Posterior vena cava (tissue), 2 donors: Measurements from ENCODE around the gene NCK2. TPM values are rescaled to one million over a fixed set of nuclear protein-coding genes. Genes with fewer than 3 reads are reported as not detected.

Experiments used
- DNase-seq: peaks from one replicate; pipeline ENCODE4 v3.0.0-alpha.2; 2020; ENCODE audit warnings: low spot score
- intact Hi-C, 2 donors: fragments of 100-400 bp; cut with DNase I; formaldehyde crosslinking; loops; one replicate each; pipeline versions ENCODE4 v1.14.1 to v1.14.2; 2022 to 2023
- total RNA-seq, 2 donors: library from RNA; stranded (reverse); fragmentation: NEBNext Ultra II Directional; extraction: Animal tissue kit (Norgen Biotek cat#: 25700); gene quantifications; one replicate each; pipeline ENCODE4 v1.2.1, GENCODE V29; 2021
- donor health status: DM: yes; HTN: yes; CAD: no.
- donor health status: DM: yes; HTN: yes; CAD: no.

Gene NCK2
- total RNA-seq, 2 donors from 2014 or later = 32.8 to 42.6 TPM

DNA sequence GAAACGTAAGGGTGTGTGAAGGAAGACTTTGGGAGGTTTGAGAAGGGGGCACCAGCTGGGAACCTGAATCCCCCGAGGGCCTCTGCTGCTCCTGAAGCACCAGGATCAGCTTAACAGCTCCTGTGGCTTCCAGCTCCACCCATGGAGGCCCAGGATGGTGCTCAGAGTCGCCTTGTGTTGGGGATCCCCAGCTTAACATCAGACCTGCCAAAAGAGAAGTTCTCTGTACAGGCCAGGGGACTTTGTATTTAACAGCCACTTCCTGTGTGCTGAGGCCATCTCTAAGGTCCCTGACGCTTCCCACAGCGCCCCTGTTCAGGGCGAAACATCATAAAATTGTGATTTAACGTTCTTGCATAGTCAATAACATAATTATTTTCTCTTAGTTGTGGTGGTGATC lies 77.5 kb downstream of the NCK2 start:
- intact Hi-C loops = no loop called here
- DNase-seq = no peak

GRCh38 chr2:105824446-105824845 lies 79.7 kb downstream of the NCK2 start:
- no peak for DNase-seq
- intact Hi-C loops = no loop called here

- intact Hi-C loops = no loop called here
- no peak for DNase-seq
These were observed 82.8 kb downstream of the NCK2 start for GRCh38 chr2:105827351-105828096.

GRCh38 chr2:105828558-105828957 lies 83.8 kb downstream of the NCK2 start:
- no peak for DNase-seq
- intact Hi-C loops = no loop called here

DNA sequence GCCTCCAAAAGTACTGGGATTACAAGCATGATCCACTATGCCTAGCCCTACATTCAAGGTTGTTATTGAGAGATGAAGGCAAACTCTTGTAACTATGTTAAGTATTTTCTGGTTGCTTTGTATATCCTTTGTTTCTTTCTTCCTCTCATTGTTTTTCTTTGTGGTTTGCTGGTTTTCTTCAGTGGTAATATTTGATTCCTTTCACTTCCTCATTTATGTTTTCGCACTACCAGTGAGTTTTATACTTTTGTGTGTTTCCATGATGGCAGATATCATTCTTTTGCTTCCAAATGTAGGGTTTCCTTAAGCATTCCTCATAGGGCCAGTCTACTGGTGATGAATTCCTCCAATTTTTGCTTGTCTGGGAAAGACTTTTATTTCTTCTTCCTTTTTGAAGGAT lies 90.2 kb downstream of the NCK2 start:
- no peak for DNase-seq
- intact Hi-C loops = no loop called here

DNA sequence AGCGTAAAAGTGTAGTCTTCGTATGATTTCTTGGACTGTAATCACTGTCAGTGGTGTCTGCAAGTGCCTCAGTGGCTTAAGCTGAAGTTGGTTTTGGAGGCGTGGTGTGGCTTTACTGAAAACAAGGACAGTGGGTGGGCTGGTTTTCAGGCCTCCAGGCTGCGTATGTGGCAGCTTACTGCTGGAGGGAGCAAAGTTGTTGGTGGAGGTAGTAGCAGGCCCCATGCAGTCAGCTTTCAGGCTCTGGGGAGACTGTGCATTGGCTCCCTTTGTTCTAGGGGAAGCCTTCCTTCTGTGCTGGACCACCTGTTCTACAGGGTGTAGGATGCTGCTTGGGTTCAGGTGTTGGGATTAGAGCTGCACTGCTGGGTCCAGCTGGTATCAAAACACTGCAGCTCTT lies 91.6 kb downstream of the NCK2 start:
- no peak for DNase-seq
- intact Hi-C loops = loop anchor here in 1 of 2 donors (1.0 kb wide), 1 partner anchor 47 kb away; no protein-coding TSS in a partner anchor

GRCh38 chr2:105836840-105837692 lies 92.4 kb downstream of the NCK2 start:
- intact Hi-C loops = loop anchor here in 1 of 2 donors (1.0 kb wide), 1 partner anchor 48 kb away; no protein-coding TSS in a partner anchor
- no peak for DNase-seq

DNA sequence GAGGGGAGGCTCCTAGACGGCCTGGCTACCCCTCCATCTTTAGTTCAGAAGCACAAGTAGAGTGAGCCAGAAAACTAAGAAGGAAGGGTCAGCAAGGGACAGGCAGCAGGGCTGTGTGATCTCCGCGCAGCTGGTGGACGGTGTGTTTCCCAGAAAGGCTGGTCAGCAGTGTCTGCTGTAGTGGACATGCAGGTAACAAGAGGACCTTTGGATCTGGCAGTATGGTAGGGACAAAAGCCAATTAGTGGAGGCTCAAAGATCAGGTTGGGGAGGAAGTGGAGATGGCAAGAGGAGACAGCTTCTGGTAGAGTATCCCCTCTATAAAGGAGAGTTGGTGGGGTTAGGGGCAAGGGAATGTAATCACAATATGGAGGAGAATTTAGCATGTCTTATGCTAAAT lies 95.1 kb downstream of the NCK2 start:
- no peak for DNase-seq
- intact Hi-C loops = no loop called here

DNA sequence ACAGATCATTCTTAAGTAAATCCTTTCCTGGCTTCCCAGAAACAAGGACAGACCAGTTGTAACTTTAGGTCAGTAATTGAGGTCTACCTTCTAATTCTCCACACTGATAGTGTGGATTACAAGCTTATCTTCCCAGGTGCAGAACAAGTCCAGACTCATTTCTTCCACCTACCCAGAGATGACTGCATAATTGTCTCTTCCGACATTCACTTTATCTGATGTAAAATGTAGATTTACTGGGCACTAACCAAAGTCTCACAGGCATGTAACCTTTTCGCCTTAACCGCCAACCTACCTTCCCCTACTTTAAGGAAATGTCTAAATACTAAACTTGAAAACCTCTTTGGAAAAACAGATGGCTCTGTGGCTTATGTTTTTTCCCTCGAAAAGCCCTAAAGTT lies 96.2 kb downstream of the NCK2 start:
- no peak for DNase-seq
- intact Hi-C loops = no loop called here

DNA sequence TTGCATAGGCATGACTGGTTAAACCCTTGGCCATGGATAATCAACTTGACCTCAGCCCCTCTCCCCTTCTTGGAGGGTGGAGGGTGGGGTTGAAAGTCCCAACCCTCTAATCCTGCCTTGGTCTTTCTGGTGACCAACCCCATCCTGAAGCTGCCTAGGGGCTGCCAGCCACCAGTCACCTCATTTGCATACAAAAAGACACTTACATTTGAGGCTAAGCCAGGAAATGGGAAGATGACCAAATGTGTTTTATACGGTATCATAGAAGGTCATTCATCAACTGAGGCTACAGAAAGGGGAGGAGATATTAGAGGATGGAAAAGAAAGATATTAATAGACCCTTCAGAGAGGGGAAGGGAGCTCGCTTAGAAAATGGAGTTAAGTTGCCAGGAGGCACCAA lies 96.8 kb downstream of the NCK2 start:
- intact Hi-C loops = no loop called here
- DNase-seq = no peak

DNA sequence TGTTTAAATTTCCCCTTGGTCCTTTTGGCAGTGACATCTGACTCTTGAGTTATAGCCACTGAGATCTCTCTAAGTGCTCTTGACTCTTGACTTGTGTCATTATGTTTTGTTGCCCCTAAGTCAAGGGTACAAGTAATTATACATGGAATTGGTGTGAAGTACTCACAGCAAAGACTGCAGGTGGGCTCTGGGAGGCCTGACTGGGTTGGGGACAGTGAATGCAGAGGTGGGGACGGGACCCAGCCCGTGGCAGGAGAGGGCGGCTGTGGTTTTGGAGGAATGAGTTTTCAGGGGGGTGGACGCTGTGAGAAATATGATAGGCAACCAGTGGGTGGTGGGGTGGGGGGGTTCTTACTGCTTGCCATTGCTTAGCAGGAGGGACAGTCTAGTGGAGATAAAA lies 97.8 kb downstream of the NCK2 start:
- intact Hi-C loops = no loop called here
- no peak for DNase-seq

- no peak for DNase-seq
- intact Hi-C loops = no loop called here
These were observed 99.0 kb downstream of the NCK2 start for GRCh38 chr2:105843476-105844374.

GRCh38 chr2:105845976-105846375 lies 101.3 kb downstream of the NCK2 start:
- no peak for DNase-seq
- intact Hi-C loops = no loop called here

DNA sequence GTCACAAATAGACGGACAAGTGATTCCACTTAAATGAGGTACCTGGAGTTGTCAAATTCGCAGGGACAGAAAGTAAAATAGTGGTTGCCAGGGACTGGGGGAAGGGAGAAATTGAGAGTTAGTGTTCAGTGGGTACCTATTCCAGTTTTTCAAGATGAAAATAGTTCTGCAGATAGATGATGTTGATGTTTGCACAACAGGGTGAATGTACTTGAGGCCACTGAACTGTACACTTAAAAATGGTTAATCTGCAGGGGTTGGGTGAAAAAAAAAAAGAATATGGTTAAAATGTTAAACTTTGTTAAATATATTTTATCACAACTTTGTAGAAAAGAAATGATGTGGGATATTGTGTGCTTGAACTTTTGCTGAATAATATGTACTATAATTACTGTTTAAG lies 102.3 kb downstream of the NCK2 start:
- intact Hi-C loops = no loop called here
- DNase-seq = no peak

GRCh38 chr2:105848367-105848766 lies 103.7 kb downstream of the NCK2 start:
- no peak for DNase-seq
- intact Hi-C loops = no loop called here

DNA sequence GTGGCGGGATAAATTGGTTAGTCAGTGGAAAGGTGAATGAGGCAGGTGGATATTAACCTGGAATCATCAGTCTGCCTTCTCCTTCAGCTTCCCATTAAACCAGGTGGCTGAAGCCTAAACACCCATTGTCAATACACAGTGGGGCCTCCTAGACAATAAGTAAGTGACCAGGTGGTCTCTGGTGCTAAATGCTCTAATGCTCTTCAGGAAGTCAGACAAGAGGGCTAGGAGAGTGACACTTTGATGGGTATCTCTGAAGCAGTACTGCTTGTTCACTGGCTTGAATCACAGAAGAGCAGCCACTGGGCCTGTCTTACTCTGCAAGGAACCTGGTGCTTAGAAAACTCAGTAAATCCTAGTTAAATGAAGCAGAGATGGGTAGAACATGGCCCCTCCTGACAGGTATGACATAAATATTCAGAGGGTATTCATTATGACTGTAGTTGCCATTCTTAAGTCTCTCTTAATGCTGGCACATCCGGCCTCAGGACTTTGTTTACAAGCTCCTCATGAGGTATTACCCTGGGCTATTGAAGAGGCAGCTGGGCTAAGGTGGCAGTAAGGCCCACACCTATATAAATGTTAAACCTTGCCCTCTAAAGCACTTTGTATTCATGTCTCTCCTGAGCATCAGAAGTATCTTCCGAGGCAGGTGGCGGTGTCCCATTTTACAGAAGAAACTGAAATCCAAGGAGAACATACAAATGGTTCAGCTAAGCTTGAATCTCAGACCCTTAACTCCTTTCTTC lies 104.9 kb downstream of the NCK2 start:
- DNase-seq = no peak
- intact Hi-C loops = no loop called here

GRCh38 chr2:105852066-105852465 lies 107.4 kb downstream of the NCK2 start:
- DNase-seq = no peak
- intact Hi-C loops = no loop called here

GRCh38 chr2:105853354-105854088 lies 108.8 kb downstream of the NCK2 start:
- intact Hi-C loops = no loop called here
- DNase-seq = no peak
